Mesendoderm (in vitro differentiated cells): Measurements from ENCODE around the gene VOPP1.

Experiments used
- DNase-seq: peaks from one replicate; pipeline ENCODE4 v3.0.0; 2013
- H2AK5ac ChIP-seq: 2 replicates; pipeline ENCODE4 v1.6.1; 2013; ENCODE audit warnings: low read length, inconsistent platforms
- H2BK120ac ChIP-seq: 2 replicates; pipeline ENCODE4 v1.6.1; 2013; ENCODE audit warnings: low read depth, mild to moderate bottlenecking, low read length, moderate library complexity, mixed read lengths
- H2BK15ac ChIP-seq: replicated peaks from 2 replicates; pipeline ENCODE4 v1.6.1; 2013; ENCODE audit warnings: low read depth, mild to moderate bottlenecking, moderate library complexity
- H2BK5ac ChIP-seq: 2 replicates; pipeline ENCODE4 v1.6.1; 2013; ENCODE audit warnings: low read length, inconsistent platforms
- H3K18ac ChIP-seq: 2 replicates; pipeline ENCODE4 v1.6.1; 2013; ENCODE audit warnings: mild to moderate bottlenecking, low read length, mixed read lengths
- H3K23ac ChIP-seq: one replicate; pipeline ENCODE4 v1.6.1; 2013; ENCODE audit warnings: low read length
- H3K27ac ChIP-seq: 2 replicates; pipeline ENCODE4 v1.5.1; 2013; ENCODE audit warnings: low read depth, mild to moderate bottlenecking, inconsistent platforms, low read length, moderate library complexity
- H3K27me3 ChIP-seq: 2 replicates; pipeline ENCODE4 v1.6.1; 2013; ENCODE audit warnings: low read length, control low read depth, mild to moderate bottlenecking, inconsistent platforms; ENCODE audit not compliant: insufficient read depth, poor library complexity
- H3K36me3 ChIP-seq: 2 replicates; pipeline ENCODE4 v1.6.1; 2013; ENCODE audit warnings: low read length, inconsistent platforms; ENCODE audit not compliant: control insufficient read depth, insufficient read depth
- H3K4ac ChIP-seq: one replicate; pipeline ENCODE4 v1.6.1; 2013; ENCODE audit warnings: low read depth, mild to moderate bottlenecking, low read length, moderate library complexity
- H3K4me1 ChIP-seq: 2 replicates; pipeline ENCODE4 v1.6.1; 2013; ENCODE audit warnings: low read depth, low read length, inconsistent platforms; ENCODE audit not compliant: control insufficient read depth
- H3K4me2 ChIP-seq: 2 replicates; pipeline ENCODE4 v1.6.1; 2013; ENCODE audit warnings: low read length
- H3K4me3 ChIP-seq: 2 replicates; pipeline ENCODE4 v1.5.1; 2013; ENCODE audit warnings: mild to moderate bottlenecking, low read length
- H3K56ac ChIP-seq: one replicate; pipeline ENCODE4 v1.6.1; 2013; ENCODE audit warnings: low read length
- H3K79me1 ChIP-seq: 2 replicates; pipeline ENCODE4 v1.6.1; 2013; ENCODE audit warnings: low read length, inconsistent platforms
- H3K79me2 ChIP-seq: 2 replicates; pipeline ENCODE4 v1.6.1; 2013; ENCODE audit warnings: mild to moderate bottlenecking, low read length; ENCODE audit not compliant: control insufficient read depth, insufficient read depth
- H3K9ac ChIP-seq: 2 replicates; pipeline ENCODE4 v1.6.1; 2013; ENCODE audit warnings: low read length, inconsistent platforms
- H4K5ac ChIP-seq: one replicate; pipeline ENCODE4 v1.6.1; 2013; ENCODE audit warnings: low read length
- H4K8ac ChIP-seq: one replicate; pipeline ENCODE4 v1.6.1; 2013; ENCODE audit warnings: low read depth, mild to moderate bottlenecking, control low read depth, low read length, moderate library complexity
- WGBS: extraction: QIAGEN DNeasy Blood & Tissue Kit; methylation state at CpG from one replicate; pipeline ENCODE4 v1.1.7; 2013; ENCODE audit warnings: low lambda C conversion rate, missing lambda C conversion rate; ENCODE audit not compliant: insufficient coverage; ENCODE audit errors: extremely low coverage; 5-methylcytosine and 5-hydroxymethylcytosine counted together

VOPP1 gene

GRCh38 chr7:55552320-55553023 is 19.8 kb downstream of the VOPP1 start:
- peak; percentile 64 for DNase-seq
- no peak overlapping the region for H3K9ac ChIP-seq
- H3K23ac ChIP-seq = no peak overlapping the region
- no peak overlapping the region for H4K8ac ChIP-seq
- H3K27me3 ChIP-seq = no peaks in the 10 kb centered on the region
- H2BK15ac ChIP-seq = no peak overlapping the region
- H2AK5ac ChIP-seq = no peak overlapping the region
- no peak overlapping the region for H3K4me3 ChIP-seq
- H2BK120ac ChIP-seq = no peak overlapping the region
- H3K27ac ChIP-seq = no peak overlapping the region
- H3K18ac ChIP-seq = no peak overlapping the region
- no peak overlapping the region for H3K4ac ChIP-seq
- peaks cover 62% of the 10 kb centered on the region for H3K79me2 ChIP-seq
- no peak overlapping the region for H3K56ac ChIP-seq
- H4K5ac ChIP-seq = no peak overlapping the region
- H3K36me3 ChIP-seq = no peaks in the 10 kb centered on the region
- no peak overlapping the region for H3K4me2 ChIP-seq
- WGBS = no CpG with 5 or more reads among the region's 13 CpGs
- H3K79me1 ChIP-seq = peaks cover 43% of the 10 kb centered on the region
- peaks cover 17% of the 10 kb centered on the region for H3K4me1 ChIP-seq
- H2BK5ac ChIP-seq = no peak overlapping the region

GRCh38 chr7:55550841-55551537 is 21.3 kb downstream of the VOPP1 start:
- DNase-seq = no peak
- H2BK5ac ChIP-seq = no peak overlapping the region
- no peak overlapping the region for H4K5ac ChIP-seq
- H2AK5ac ChIP-seq = no peak overlapping the region
- no peak overlapping the region for H3K9ac ChIP-seq
- H3K27me3 ChIP-seq = no peaks in the 10 kb centered on the region
- no peak overlapping the region for H3K56ac ChIP-seq
- no peaks in the 10 kb centered on the region for H3K36me3 ChIP-seq
- peak overlapping the region; percentile 20 for H3K23ac ChIP-seq
- WGBS = no CpG with 5 or more reads among the region's 11 CpGs
- H2BK15ac ChIP-seq = no peak overlapping the region
- no peak overlapping the region for H3K4me2 ChIP-seq
- H3K4ac ChIP-seq = no peak overlapping the region
- H2BK120ac ChIP-seq = no peak overlapping the region
- peaks cover 44% of the 10 kb centered on the region for H3K79me1 ChIP-seq
- no peak overlapping the region for H3K18ac ChIP-seq
- H3K79me2 ChIP-seq = peaks cover 62% of the 10 kb centered on the region
- H3K4me1 ChIP-seq = peaks cover 15% of the 10 kb centered on the region
- no peak overlapping the region for H4K8ac ChIP-seq
- no peak overlapping the region for H3K27ac ChIP-seq
- no peak overlapping the region for H3K4me3 ChIP-seq

GRCh38 chr7:55550010-55550663 is 22.2 kb downstream of the VOPP1 start:
- H3K23ac ChIP-seq = no peak overlapping the region
- H3K4me3 ChIP-seq = no peak overlapping the region
- H3K4me1 ChIP-seq = peaks cover 8% of the 10 kb centered on the region
- no peak overlapping the region for H2BK5ac ChIP-seq
- H3K27me3 ChIP-seq = no peaks in the 10 kb centered on the region
- H2BK120ac ChIP-seq = no peak overlapping the region
- H4K8ac ChIP-seq = no peak overlapping the region
- no peak overlapping the region for H3K18ac ChIP-seq
- peaks cover 44% of the 10 kb centered on the region for H3K79me1 ChIP-seq
- DNase-seq = no peak
- no peak overlapping the region for H3K4me2 ChIP-seq
- H3K27ac ChIP-seq = no peak overlapping the region
- no peaks in the 10 kb centered on the region for H3K36me3 ChIP-seq
- H3K4ac ChIP-seq = no peak overlapping the region
- H4K5ac ChIP-seq = no peak overlapping the region
- H2AK5ac ChIP-seq = no peak overlapping the region
- H2BK15ac ChIP-seq = no peak overlapping the region
- no peak overlapping the region for H3K9ac ChIP-seq
- peaks cover 59% of the 10 kb centered on the region for H3K79me2 ChIP-seq
- WGBS = no CpG with 5 or more reads among the region's 15 CpGs
- H3K56ac ChIP-seq = no peak overlapping the region

- Histone ChIP-seq H4K5ac (no peak overlapping the region), H3K27me3 (no peaks in the 10 kb centered on the region), H2BK120ac (no peak overlapping the region), H3K4me3 (no peak overlapping the region), H3K79me2 (peaks cover 54% of the 10 kb centered on the region), H3K23ac (no peak overlapping the region), H3K79me1 (peaks cover 40% of the 10 kb centered on the region), H3K4me1 (peaks cover 7% of the 10 kb centered on the region), H3K4ac (no peak overlapping the region), H3K4me2 (no peak overlapping the region), H3K36me3 (no peaks in the 10 kb centered on the region), H3K27ac (no peak overlapping the region), H3K9ac (no peak overlapping the region), H2BK15ac (no peak overlapping the region), H4K8ac (no peak overlapping the region), H3K56ac (no peak overlapping the region), H2BK5ac (no peak overlapping the region), H3K18ac (no peak overlapping the region), H2AK5ac (no peak overlapping the region)
- DNase-seq = no peak
- WGBS = no CpG with 5 or more reads among the region's 7 CpGs
Measured at GRCh38 chr7:55549457-55549856, 22.8 kb downstream of the VOPP1 start.

- Histone ChIP-seq H3K36me3 (no peaks in the 10 kb centered on the region), H2AK5ac (no peak overlapping the region), H3K4me2 (no peak overlapping the region), H3K27me3 (no peaks in the 10 kb centered on the region), H3K18ac (no peak overlapping the region), H3K9ac (no peak overlapping the region), H4K8ac (no peak overlapping the region), H4K5ac (no peak overlapping the region), H3K79me2 (peaks cover 49% of the 10 kb centered on the region), H3K79me1 (peaks cover 36% of the 10 kb centered on the region), H3K27ac (no peak overlapping the region), H2BK5ac (no peak overlapping the region), H3K23ac (no peak overlapping the region), H3K56ac (no peak overlapping the region), H3K4me1 (peaks cover 7% of the 10 kb centered on the region), H3K4me3 (no peak overlapping the region), H2BK15ac (no peak overlapping the region), H3K4ac (no peak overlapping the region), H2BK120ac (no peak overlapping the region)
- no peak for DNase-seq
- no CpG with 5 or more reads among the region's 7 CpGs for WGBS
Measured at GRCh38 chr7:55548295-55548731, 24.0 kb downstream of the VOPP1 start.
